Ishikawa (cell line): ENCODE results near the gene FAM168A.

Experiments
- CEBPB ChIP-seq: IDR thresholded peaks from 2 replicates; pipeline ENCODE4 v1.6.1; 2012
- CREB1 ChIP-seq: IDR thresholded peaks from 2 replicates; pipeline ENCODE4 v1.6.1; 2012; ENCODE audit warnings: low read depth
- EP300 ChIP-seq: IDR thresholded peaks from 2 replicates; pipeline ENCODE4 v1.6.1; 2012; ENCODE audit warnings: borderline replicate concordance
- MAX ChIP-seq: IDR thresholded peaks from 2 replicates; pipeline ENCODE4 v1.6.1; 2012
- RAD21 ChIP-seq: IDR thresholded peaks from 2 replicates; pipeline ENCODE4 v1.6.1; 2012; ENCODE audit warnings: low read depth
- REST ChIP-seq: IDR thresholded peaks from 2 replicates; pipeline ENCODE4 v1.6.1; 2012; ENCODE audit warnings: low read depth, mild to moderate bottlenecking
- TAF1 ChIP-seq: IDR thresholded peaks from 2 replicates; pipeline ENCODE4 v1.6.1; 2012; ENCODE audit warnings: low read depth, mild to moderate bottlenecking
- YY1 ChIP-seq: IDR thresholded peaks from 2 replicates; pipeline ENCODE4 v1.6.1; 2012; ENCODE audit warnings: low read depth
- ZBTB7A ChIP-seq: IDR thresholded peaks from 2 replicates; pipeline ENCODE4 v1.6.1; 2012; ENCODE audit warnings: low read depth

GRCh38 chr11:73549376-73549775, 48.5 kb downstream of the FAM168A start:
- no peak for TF ChIP-seq CEBPB
- TF ChIP-seq CREB1: no peak
- TF ChIP-seq REST: no peak
- no peak for TF ChIP-seq TAF1
- TF ChIP-seq YY1: no peak
- TF ChIP-seq EP300: no peak
- no peak for TF ChIP-seq ZBTB7A
- TF ChIP-seq RAD21: no peak
- TF ChIP-seq MAX: no peak
